Testis (tissue), 2 donors: ENCODE measurements around the gene COX14.

ENCODE experiments used
- CTCF ChIP-seq, 3 experiments: fragments of 450-650 bp in 2 of 3; fragments of 200-600 bp in 1 of 3; sonication (generic) in 1 of 3; IDR thresholded peaks; one replicate each; pipeline ENCODE4 v1.5.1; 2016 to 2019; ENCODE audit warnings: antibody characterized with exemption in 3 of 3, mild to moderate bottlenecking in 2 of 3, moderate library complexity in 1 of 3
- POLR2A ChIP-seq: fragments of 450-650 bp; IDR thresholded peaks from one replicate; pipeline ENCODE4 v1.6.1; 2017; ENCODE audit warnings: antibody characterized with exemption, mild to moderate bottlenecking, moderate library complexity

DNA sequence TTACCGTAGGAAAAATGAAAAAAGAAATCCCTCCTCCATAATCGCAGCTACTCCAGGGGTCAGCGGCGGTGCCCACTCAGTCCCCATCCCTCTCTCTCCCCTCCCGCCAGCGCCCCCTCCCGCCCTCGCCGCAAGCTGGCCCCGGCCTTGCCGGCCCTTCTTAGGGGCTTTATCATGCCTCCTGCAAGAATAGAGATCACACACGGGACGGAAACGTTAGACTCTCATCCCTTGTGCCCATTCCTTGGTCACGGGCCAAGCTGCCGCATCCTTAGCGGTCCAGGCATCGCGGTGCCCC, 692 bp upstream of the COX14 start:
- TF ChIP-seq CTCF (IDR thresholded peaks at IDR 0.05) (no peak), POLR2A (no peak)
